Ovary (tissue), 3 donors: ENCODE data around the gene FTHL17.

Source experiments
- EP300 ChIP-seq: sonication (generic); formaldehyde crosslinking; IDR thresholded peaks from one replicate; pipeline ENCODE4 v1.6.1; 2017; ENCODE audit warnings: antibody characterized with exemption
- POLR2A ChIP-seq: fragments of 450-650 bp; IDR thresholded peaks from one replicate; pipeline ENCODE4 v1.6.1; 2017; ENCODE audit warnings: antibody characterized with exemption, mild to moderate bottlenecking, moderate library complexity
- TF ChIP-seq, protein P1 (sequence below), 3 donors: fragments of 450-650 bp in 2 of 3; fragments of 200-600 bp in 1 of 3; IDR thresholded peaks; one replicate each; pipeline versions ENCODE4 v1.5.1 to v1.8.0; 2016 to 2022; ENCODE audit warnings: antibody characterized with exemption in 3 of 3, mild to moderate bottlenecking in 1 of 3
- donor health status: DM: no; HTN: no; CAD: no.

DNA sequence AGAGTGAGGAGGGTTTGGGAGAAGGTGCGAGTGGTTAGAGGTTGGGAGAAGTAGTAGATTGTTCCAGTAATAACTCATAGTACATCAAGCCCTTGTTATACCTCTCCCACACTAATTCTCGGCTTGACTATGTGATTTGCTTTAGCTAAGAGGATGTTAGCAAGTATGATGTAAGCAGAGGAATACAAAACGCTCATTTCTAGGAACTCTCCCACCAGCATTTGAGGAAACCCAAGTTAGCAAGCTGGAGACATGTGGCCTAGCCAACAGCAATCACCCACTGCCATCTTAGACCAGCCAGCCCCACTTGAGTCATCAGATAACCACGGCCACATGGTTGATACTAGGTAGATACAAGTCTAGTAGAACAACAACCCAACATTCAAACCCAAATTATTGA, 14.2 kb downstream of the FTHL17 start:
- TF ChIP-seq, protein P1, sequence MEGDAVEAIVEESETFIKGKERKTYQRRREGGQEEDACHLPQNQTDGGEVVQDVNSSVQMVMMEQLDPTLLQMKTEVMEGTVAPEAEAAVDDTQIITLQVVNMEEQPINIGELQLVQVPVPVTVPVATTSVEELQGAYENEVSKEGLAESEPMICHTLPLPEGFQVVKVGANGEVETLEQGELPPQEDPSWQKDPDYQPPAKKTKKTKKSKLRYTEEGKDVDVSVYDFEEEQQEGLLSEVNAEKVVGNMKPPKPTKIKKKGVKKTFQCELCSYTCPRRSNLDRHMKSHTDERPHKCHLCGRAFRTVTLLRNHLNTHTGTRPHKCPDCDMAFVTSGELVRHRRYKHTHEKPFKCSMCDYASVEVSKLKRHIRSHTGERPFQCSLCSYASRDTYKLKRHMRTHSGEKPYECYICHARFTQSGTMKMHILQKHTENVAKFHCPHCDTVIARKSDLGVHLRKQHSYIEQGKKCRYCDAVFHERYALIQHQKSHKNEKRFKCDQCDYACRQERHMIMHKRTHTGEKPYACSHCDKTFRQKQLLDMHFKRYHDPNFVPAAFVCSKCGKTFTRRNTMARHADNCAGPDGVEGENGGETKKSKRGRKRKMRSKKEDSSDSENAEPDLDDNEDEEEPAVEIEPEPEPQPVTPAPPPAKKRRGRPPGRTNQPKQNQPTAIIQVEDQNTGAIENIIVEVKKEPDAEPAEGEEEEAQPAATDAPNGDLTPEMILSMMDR (IDR thresholded peaks at IDR 0.05), result no peak
- no peak for TF ChIP-seq POLR2A
- TF ChIP-seq EP300, result no peak
